SK-N-SH (cell line): ENCODE data around the gene HPCAL1. TPM values are rescaled to one million over a fixed set of nuclear protein-coding genes. Genes with fewer than 3 reads are reported as not detected.

Experiments used
- CTCF ChIA-PET: fragments of 300-600, 350-600 bp; formaldehyde crosslinking; extraction: SDS; loops from one replicate; lab custom pipeline; 2021; lab: Yijun Ruan, JAX
- POLR2A ChIA-PET: fragments of 350-600 bp; sonication (Branson Sonifier 250); formaldehyde crosslinking; extraction: SDS; loops from one replicate; lab custom pipeline; 2020; ENCODE audit warnings: antibody characterized with exemption, inconsistent platforms; lab: Yijun Ruan, JAX
- DNase-seq: peaks from one replicate; pipeline ENCODE4 v3.0.0; 2012
- H2AFZ ChIP-seq: fragments of 200-600 bp; sonication (generic); 2 replicates; pipeline ENCODE4 v1.8.1; 2016; ENCODE audit warnings: antibody characterized with exemption, mild to moderate bottlenecking, low read depth
- H3F3A ChIP-seq: fragments of 200-600 bp; sonication (generic); replicated peaks from 2 replicates; pipeline ENCODE3; 2016; ENCODE audit warnings: antibody characterized with exemption, mild to moderate bottlenecking; ENCODE audit not compliant: insufficient read depth
- H3K27ac ChIP-seq, 2 experiments: fragments of 200-500 bp in 1 of 2; fragments of 200-600 bp in 1 of 2; sonication (Bioruptor generic) in 1 of 2; sonication (generic), shearing (Covaris generic) in 1 of 2; 2 replicates each; pipeline versions ENCODE4 v1.5.1 to v1.6.1; 2014 to 2016; ENCODE audit warnings: low read depth in 2 of 2, inconsistent platforms in 1 of 2, low read length in 1 of 2, mild to moderate bottlenecking in 1 of 2, mixed read lengths in 1 of 2
- H3K27me3 ChIP-seq: fragments of 200-600 bp; sonication (generic), shearing (Covaris generic); 2 replicates; pipeline ENCODE4 v1.6.1; 2016; ENCODE audit warnings: mixed run types; ENCODE audit not compliant: insufficient read depth
- H3K36me3 ChIP-seq, 2 experiments: fragments of 200-500 bp in 1 of 2; fragments of 200-600 bp in 1 of 2; sonication (Bioruptor generic) in 1 of 2; sonication (generic) in 1 of 2; replicated peaks in 1 of 2; 2 replicates each; pipeline versions ENCODE3 to v1.5.1; 2014 to 2016; ENCODE audit warnings: low read length in 1 of 2, mild to moderate bottlenecking in 1 of 2; ENCODE audit not compliant: insufficient read depth in 2 of 2, control insufficient read depth in 1 of 2
- H3K4me1 ChIP-seq, 2 experiments: fragments of 200-500 bp in 1 of 2; fragments of 200-600 bp in 1 of 2; sonication (Bioruptor generic) in 1 of 2; sonication (generic), shearing (Covaris generic) in 1 of 2; 2 replicates each; pipeline versions ENCODE4 v1.5.1 to v1.6.1; 2014 to 2016; ENCODE audit warnings: low read depth in 1 of 2, low read length in 1 of 2, mixed run types in 1 of 2; ENCODE audit not compliant: insufficient read depth in 2 of 2, control insufficient read depth in 1 of 2
- H3K4me2 ChIP-seq: fragments of 200-600 bp; sonication (generic), shearing (Covaris generic); 2 replicates; pipeline ENCODE4 v1.6.1; 2017; ENCODE audit warnings: mixed run types
- H3K4me3 ChIP-seq, 2 experiments: fragments of 200-500 bp in 1 of 2; fragments of 200-600 bp in 1 of 2; sonication (Bioruptor generic) in 1 of 2; sonication (generic), shearing (Covaris generic) in 1 of 2; 2 replicates each; pipeline versions ENCODE4 v1.5.1 to v1.8.1; 2014 to 2016; ENCODE audit warnings: low read depth in 2 of 2, inconsistent platforms in 1 of 2, low read length in 1 of 2, mild to moderate bottlenecking in 1 of 2, mixed read lengths in 1 of 2, moderate library complexity in 1 of 2
- H3K79me2 ChIP-seq: fragments of 200-600 bp; sonication (generic); 2 replicates; pipeline ENCODE4 v1.8.1; 2017; ENCODE audit warnings: mild to moderate bottlenecking; ENCODE audit not compliant: insufficient read depth
- H3K9ac ChIP-seq: fragments of 200-600 bp; sonication (generic); 2 replicates; pipeline ENCODE4 v1.6.1; 2017; ENCODE audit warnings: mixed run types
- H3K9me2 ChIP-seq: fragments of 200-600 bp; sonication (generic); 2 replicates; pipeline ENCODE4 v1.6.1; 2017; ENCODE audit warnings: mixed run types
- H3K9me3 ChIP-seq: fragments of 200-600 bp; sonication (generic); 2 replicates; pipeline ENCODE4 v1.6.1; 2017; ENCODE audit warnings: mixed run types, mild to moderate bottlenecking, moderate library complexity
- H4K20me1 ChIP-seq: fragments of 200-600 bp; sonication (generic); 2 replicates; pipeline ENCODE4 v1.6.1; 2017; ENCODE audit warnings: mild to moderate bottlenecking, mixed run types; ENCODE audit not compliant: insufficient read depth
- ELF1 ChIP-seq: IDR thresholded peaks from 2 replicates; pipeline ENCODE4 v1.4.0; 2012
- EZH2phosphoT487 ChIP-seq: fragments of 200-600 bp; sonication (generic); IDR thresholded peaks from 2 replicates; pipeline ENCODE4 v1.6.1; 2017; ENCODE audit warnings: low read depth, mixed run types, mild to moderate bottlenecking, antibody characterized with exemption, moderate library complexity, borderline replicate concordance
- FOXM1 ChIP-seq: IDR thresholded peaks from 2 replicates; pipeline ENCODE4 v1.4.0; 2012; ENCODE audit warnings: low read depth, mild to moderate bottlenecking
- GATA2 ChIP-seq: sonication (generic); formaldehyde crosslinking; IDR thresholded peaks from 2 replicates; pipeline ENCODE4 v1.5.0; 2020; ENCODE audit warnings: mild to moderate bottlenecking, missing genetic modification reagents
- MEF2A ChIP-seq: IDR thresholded peaks from 2 replicates; pipeline ENCODE4 v1.4.0; 2012; ENCODE audit warnings: low read depth, borderline replicate concordance
- NFIC ChIP-seq: IDR thresholded peaks from 2 replicates; pipeline ENCODE4 v1.4.0; 2012; ENCODE audit warnings: borderline replicate concordance
- POLR2AphosphoS5 ChIP-seq: IDR thresholded peaks from 2 replicates; pipeline ENCODE4 v1.6.1; 2012; ENCODE audit warnings: low read depth, low read length
- RAD21 ChIP-seq: IDR thresholded peaks from 2 replicates; pipeline ENCODE4 v1.6.1; 2012; ENCODE audit warnings: mild to moderate bottlenecking, low read length
- RXRA ChIP-seq: IDR thresholded peaks from 2 replicates; pipeline ENCODE4 v1.4.0; 2012; ENCODE audit warnings: low read depth, mild to moderate bottlenecking, borderline replicate concordance
- SIN3A ChIP-seq: IDR thresholded peaks from 2 replicates; pipeline ENCODE4 v1.6.1; 2012; ENCODE audit warnings: low read depth, mild to moderate bottlenecking, low read length, moderate library complexity, borderline replicate concordance
- WGBS: methylation state at CpG from one replicate; pipeline ENCODE4 v1.1.6; 2017; ENCODE audit warnings: low lambda C conversion rate; 5-methylcytosine and 5-hydroxymethylcytosine counted together
- polyA plus RNA-seq, 3 experiments: library from polyadenylated mRNA; depleted of rRNA; stranded (reverse); fragments of >200 nt; gene quantifications; 2 replicates each; pipeline ENCODE4 v1.2.3, GENCODE V29; 2012
- TF ChIP-seq, protein P1 (sequence below): IDR thresholded peaks from 2 replicates; pipeline ENCODE4; 2012
- TF ChIP-seq, protein P2 (sequence below): fragments of 200-600 bp; sonication (generic); IDR thresholded peaks from 2 replicates; pipeline ENCODE4 v1.6.1; 2017; ENCODE audit warnings: antibody characterized with exemption, mild to moderate bottlenecking, moderate library complexity

The HPCAL1 gene
- polyA plus RNA-seq, 1 of the 3 experiments (the other 2 are of a cell fraction): 77.0 TPM

DNA sequence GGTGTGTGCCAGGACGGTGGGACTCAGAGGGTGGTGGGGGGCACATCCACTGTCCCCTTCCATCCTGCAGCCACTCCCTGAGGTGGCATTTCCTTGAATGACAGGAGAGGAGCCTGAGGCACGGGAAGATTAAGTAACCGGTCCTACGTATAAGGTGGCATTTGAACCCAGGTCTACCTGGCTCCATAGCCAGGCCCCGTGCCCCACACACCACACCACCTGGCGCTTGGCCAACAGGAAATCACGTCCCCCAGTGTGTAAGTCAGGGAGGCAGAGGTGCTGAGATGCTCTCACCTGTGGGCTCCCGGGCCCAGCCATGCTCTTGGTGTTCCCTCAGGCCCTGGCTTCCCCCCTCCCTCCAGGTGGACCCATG lies 53.7 kb downstream of the HPCAL1 start:
- H4K20me1 ChIP-seq: peaks cover 8% of the 10 kb centered on the region; the same call in 1 of the 2 replicates
- H3K4me3 ChIP-seq: no peak overlapping the region
- H3K4me1 ChIP-seq: peaks cover 8 to 65% of the 10 kb centered on the region in 2 experiments; a peak in 2 of 4 replicates
- no peak for DNase-seq
- no peaks in the 10 kb centered on the region for H3K9me2 ChIP-seq
- no peaks in the 10 kb centered on the region for H3F3A ChIP-seq
- no peak overlapping the region for H3K9ac ChIP-seq
- 84% methylated on average over 7 of the region's 8 CpGs for WGBS
- CTCF ChIA-PET: no interaction called here
- H3K27me3 ChIP-seq: no peaks in the 10 kb centered on the region
- no peaks in the 10 kb centered on the region for H3K36me3 ChIP-seq
- H3K4me2 ChIP-seq: no peak overlapping the region
- H2AFZ ChIP-seq: no peak overlapping the region
- H3K27ac ChIP-seq: no peak overlapping the region; a peak in 1 of 4 replicates
- TF ChIP-seq RXRA (no peak), MEF2A (no peak), GATA2 (no peak), FOXM1 (no peak), NFIC (no peak), EZH2phosphoT487 (no peak)
- POLR2A ChIA-PET: no interaction called here
- no peaks in the 10 kb centered on the region for H3K9me3 ChIP-seq
- no peaks in the 10 kb centered on the region for H3K79me2 ChIP-seq

DNA sequence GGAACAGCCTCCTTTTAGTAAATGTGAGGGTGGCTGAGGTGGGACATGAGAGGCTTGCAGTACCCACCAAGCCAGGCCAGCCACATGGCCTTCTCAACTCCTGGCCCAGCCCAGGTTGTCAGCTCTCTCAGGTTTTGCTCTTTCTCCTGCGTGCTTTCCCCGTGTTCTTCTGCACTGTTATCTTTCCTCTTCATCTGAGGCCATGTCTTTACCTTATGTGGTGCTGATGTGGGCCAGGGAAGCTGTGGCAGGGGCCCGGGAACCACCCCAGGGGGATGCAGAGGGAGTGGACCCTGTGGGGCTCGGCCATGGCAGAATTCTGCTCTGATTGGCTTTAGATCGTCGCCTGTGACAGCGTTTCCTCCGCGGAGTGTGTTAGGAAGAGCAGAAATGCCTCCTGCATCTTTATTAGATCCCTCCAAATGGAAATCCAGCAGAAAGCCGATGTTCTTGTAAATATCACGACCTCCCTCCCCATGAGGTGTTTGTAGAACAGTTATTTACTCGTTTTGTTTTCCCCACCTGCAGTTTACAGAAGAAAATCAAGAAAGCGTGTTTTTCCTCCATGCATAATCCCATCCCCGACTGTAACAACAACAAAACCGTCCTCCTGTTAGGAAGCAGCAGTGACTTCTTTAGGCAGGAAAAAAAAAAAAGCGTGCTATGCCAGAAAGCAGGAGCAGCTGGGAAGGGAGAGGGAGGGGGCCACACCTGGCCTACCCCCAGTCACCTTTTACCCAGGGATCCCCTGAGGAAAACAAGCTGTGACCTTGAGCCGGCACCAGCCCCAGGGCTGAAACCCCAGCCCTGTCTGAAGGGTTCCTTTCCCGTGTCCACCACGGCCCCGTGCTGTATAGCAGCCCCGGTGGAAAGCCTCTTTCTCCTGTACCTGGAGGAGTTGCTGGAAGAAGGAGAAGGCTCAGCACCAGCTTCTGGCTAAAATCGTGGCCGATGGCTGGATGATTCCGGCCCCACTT lies 54.8 kb downstream of the HPCAL1 start:
- WGBS: 94% methylated on average over 24 of the region's 24 CpGs
- Histone ChIP-seq H4K20me1 (peaks cover 8% of the 10 kb centered on the region; the same call in 1 of the 2 replicates), H3K27me3 (no peaks in the 10 kb centered on the region), H3K9me2 (no peaks in the 10 kb centered on the region), H3K4me2 (no peak overlapping the region), H3K79me2 (no peaks in the 10 kb centered on the region), H3K36me3 (no peaks in the 10 kb centered on the region), H3K9me3 (no peaks in the 10 kb centered on the region), H3K9ac (no peak overlapping the region), H3K27ac (peak overlapping the region in 1 of 2 experiments; percentile 39; a peak in 2 of 4 replicates), H3F3A (no peaks in the 10 kb centered on the region), H3K4me3 (no peak overlapping the region), H2AFZ (no peak overlapping the region), H3K4me1 (peaks cover 10 to 69% of the 10 kb centered on the region in 2 experiments; a peak in 2 of 4 replicates)
- no peak for TF ChIP-seq MEF2A
- TF ChIP-seq, protein P1, sequence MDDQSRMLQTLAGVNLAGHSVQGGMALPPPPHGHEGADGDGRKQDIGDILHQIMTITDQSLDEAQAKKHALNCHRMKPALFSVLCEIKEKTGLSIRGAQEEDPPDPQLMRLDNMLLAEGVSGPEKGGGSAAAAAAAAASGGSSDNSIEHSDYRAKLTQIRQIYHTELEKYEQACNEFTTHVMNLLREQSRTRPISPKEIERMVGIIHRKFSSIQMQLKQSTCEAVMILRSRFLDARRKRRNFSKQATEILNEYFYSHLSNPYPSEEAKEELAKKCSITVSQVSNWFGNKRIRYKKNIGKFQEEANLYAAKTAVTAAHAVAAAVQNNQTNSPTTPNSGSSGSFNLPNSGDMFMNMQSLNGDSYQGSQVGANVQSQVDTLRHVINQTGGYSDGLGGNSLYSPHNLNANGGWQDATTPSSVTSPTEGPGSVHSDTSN: no peak
- TF ChIP-seq, protein P2, sequence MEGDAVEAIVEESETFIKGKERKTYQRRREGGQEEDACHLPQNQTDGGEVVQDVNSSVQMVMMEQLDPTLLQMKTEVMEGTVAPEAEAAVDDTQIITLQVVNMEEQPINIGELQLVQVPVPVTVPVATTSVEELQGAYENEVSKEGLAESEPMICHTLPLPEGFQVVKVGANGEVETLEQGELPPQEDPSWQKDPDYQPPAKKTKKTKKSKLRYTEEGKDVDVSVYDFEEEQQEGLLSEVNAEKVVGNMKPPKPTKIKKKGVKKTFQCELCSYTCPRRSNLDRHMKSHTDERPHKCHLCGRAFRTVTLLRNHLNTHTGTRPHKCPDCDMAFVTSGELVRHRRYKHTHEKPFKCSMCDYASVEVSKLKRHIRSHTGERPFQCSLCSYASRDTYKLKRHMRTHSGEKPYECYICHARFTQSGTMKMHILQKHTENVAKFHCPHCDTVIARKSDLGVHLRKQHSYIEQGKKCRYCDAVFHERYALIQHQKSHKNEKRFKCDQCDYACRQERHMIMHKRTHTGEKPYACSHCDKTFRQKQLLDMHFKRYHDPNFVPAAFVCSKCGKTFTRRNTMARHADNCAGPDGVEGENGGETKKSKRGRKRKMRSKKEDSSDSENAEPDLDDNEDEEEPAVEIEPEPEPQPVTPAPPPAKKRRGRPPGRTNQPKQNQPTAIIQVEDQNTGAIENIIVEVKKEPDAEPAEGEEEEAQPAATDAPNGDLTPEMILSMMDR: no peak
- TF ChIP-seq RAD21: no peak
- TF ChIP-seq FOXM1: no peak
- TF ChIP-seq SIN3A: no peak
- TF ChIP-seq GATA2: no peak
- TF ChIP-seq POLR2AphosphoS5: no peak
- no peak for TF ChIP-seq ELF1
- no peak for TF ChIP-seq NFIC
- ChIA-PET POLR2A (interaction anchor here (1.5 kb wide), 1 partner anchor 13 kb away, joined by 3 read pairs; no protein-coding TSS in a partner anchor), CTCF (interaction anchor here (0.8 to 1.0 kb wide), 3 partner anchors 22 to 77 kb away, joined by 3 to 4 read pairs (median 3); no protein-coding TSS in a partner anchor)
- no peak for DNase-seq
